Measurements from ENCODE around the gene KCNJ18. TPM values are rescaled to one million over a fixed set of nuclear protein-coding genes. Genes with fewer than 3 reads are reported as not detected.
"Not testable (repeated sequence)": the region's sequence is repeated elsewhere in the genome, so short reads cannot be mapped to it uniquely, and the experiment has no call there.

The KCNJ18 gene
- total RNA-seq (2014; rRNA removed; shearing (Covaris generic)) (not detected in 2 replicates), total RNA-seq (2022) (not detected in 2 replicates), Bru-seq, nascent RNA (not detected), BruChase-seq, experiment 1, labeled RNA remaining after a 6-hour chase (not detected), BruChase-seq, experiment 2, labeled RNA remaining after a 2-hour chase (not detected)
- long read RNA-seq: 0 reads

GRCh38 chr17:21691883-21692703 lies at the start of gene KCNJ18:
Gene KCNJ18, plus strand, starts transcription at chr17:21692523. Its CDS starts 10,264 bp downstream, at chr17:21702787.
- BruUV-seq (replicated peaks); POLR2A ChIA-PET; H3K4me2 ChIP-seq (ENCODE audit: low read length); intact Hi-C loops (cut with micrococcal nuclease; ENCODE audit: unreplicated experiment); H3K27ac ChIP-seq (ENCODE audit: low read depth, low read length, poor library complexity, severe bottlenecking); H3K4me3 ChIP-seq (ENCODE audit: low read depth, low read length, poor library complexity, severe bottlenecking); DNase-seq (ENCODE audit: low spot score); H3K36me3 ChIP-seq (ENCODE audit: insufficient read depth, low read length); H2AFZ ChIP-seq (ENCODE audit: low read length); H3K9me2 ChIP-seq (ENCODE audit: insufficient read depth, low read length); H3K79me2 ChIP-seq (ENCODE audit: insufficient read depth, low read depth, low read length); H3K9me3 ChIP-seq (ENCODE audit: low read length); H3K4me1 ChIP-seq (ENCODE audit: insufficient read depth, low read length, poor library complexity, severe bottlenecking); H4K20me1 ChIP-seq (ENCODE audit: insufficient read depth, low read length): not testable (repeated sequence)
- CTCF ChIA-PET (ENCODE audit: unreplicated experiment): interaction anchor here (0.6 kb wide), 1 partner anchor 235 kb away, joined by 14 read pairs; no protein-coding TSS in a partner anchor

GRCh38 chr17:21648125-21648524 lies 44.2 kb upstream of the KCNJ18 start:
- H4K20me1 ChIP-seq (ENCODE audit: insufficient read depth, low read length); H3K79me2 ChIP-seq (ENCODE audit: insufficient read depth, low read depth, low read length); H3K4me2 ChIP-seq (ENCODE audit: low read length); H3K9me3 ChIP-seq (ENCODE audit: low read length); H3K36me3 ChIP-seq (ENCODE audit: insufficient read depth, low read length); H3K9me2 ChIP-seq (ENCODE audit: insufficient read depth, low read length); CTCF ChIA-PET (ENCODE audit: unreplicated experiment); POLR2A ChIA-PET; DNase-seq (ENCODE audit: low spot score); H3K27ac ChIP-seq (ENCODE audit: low read depth, low read length, poor library complexity, severe bottlenecking); H3K4me1 ChIP-seq (ENCODE audit: insufficient read depth, low read length, poor library complexity, severe bottlenecking); H3K4me3 ChIP-seq (ENCODE audit: low read depth, low read length, poor library complexity, severe bottlenecking); BruUV-seq (replicated peaks); H2AFZ ChIP-seq (ENCODE audit: low read length); intact Hi-C loops (cut with micrococcal nuclease; ENCODE audit: unreplicated experiment): not testable (repeated sequence)

GRCh38 chr17:21650043-21650442 lies 42.3 kb upstream of the KCNJ18 start:
- H3K9me3 ChIP-seq (ENCODE audit: low read length); H3K4me3 ChIP-seq (ENCODE audit: low read depth, low read length, poor library complexity, severe bottlenecking); DNase-seq (ENCODE audit: low spot score); H3K4me1 ChIP-seq (ENCODE audit: insufficient read depth, low read length, poor library complexity, severe bottlenecking); H3K27ac ChIP-seq (ENCODE audit: low read depth, low read length, poor library complexity, severe bottlenecking); H2AFZ ChIP-seq (ENCODE audit: low read length); H3K9me2 ChIP-seq (ENCODE audit: insufficient read depth, low read length); POLR2A ChIA-PET; intact Hi-C loops (cut with micrococcal nuclease; ENCODE audit: unreplicated experiment); H3K36me3 ChIP-seq (ENCODE audit: insufficient read depth, low read length); H3K79me2 ChIP-seq (ENCODE audit: insufficient read depth, low read depth, low read length); BruUV-seq (replicated peaks); CTCF ChIA-PET (ENCODE audit: unreplicated experiment); H3K4me2 ChIP-seq (ENCODE audit: low read length); H4K20me1 ChIP-seq (ENCODE audit: insufficient read depth, low read length): not testable (repeated sequence)

- H3K9me2 ChIP-seq (ENCODE audit: insufficient read depth, low read length); H3K79me2 ChIP-seq (ENCODE audit: insufficient read depth, low read depth, low read length); H3K4me1 ChIP-seq (ENCODE audit: insufficient read depth, low read length, poor library complexity, severe bottlenecking); H3K27ac ChIP-seq (ENCODE audit: low read depth, low read length, poor library complexity, severe bottlenecking); H4K20me1 ChIP-seq (ENCODE audit: insufficient read depth, low read length); H3K36me3 ChIP-seq (ENCODE audit: insufficient read depth, low read length); H2AFZ ChIP-seq (ENCODE audit: low read length); H3K9me3 ChIP-seq (ENCODE audit: low read length); CTCF ChIA-PET (ENCODE audit: unreplicated experiment); DNase-seq (ENCODE audit: low spot score); intact Hi-C loops (cut with micrococcal nuclease; ENCODE audit: unreplicated experiment); H3K4me3 ChIP-seq (ENCODE audit: low read depth, low read length, poor library complexity, severe bottlenecking); POLR2A ChIA-PET; H3K4me2 ChIP-seq (ENCODE audit: low read length); BruUV-seq (replicated peaks): not testable (repeated sequence)
Measured at GRCh38 chr17:21652049-21652448, 40.3 kb upstream of the KCNJ18 start.

GRCh38 chr17:21653211-21653610 lies 39.1 kb upstream of the KCNJ18 start:
- intact Hi-C loops (cut with micrococcal nuclease; ENCODE audit: unreplicated experiment); BruUV-seq (replicated peaks); H3K79me2 ChIP-seq (ENCODE audit: insufficient read depth, low read depth, low read length); H3K4me1 ChIP-seq (ENCODE audit: insufficient read depth, low read length, poor library complexity, severe bottlenecking); H3K4me2 ChIP-seq (ENCODE audit: low read length); CTCF ChIA-PET (ENCODE audit: unreplicated experiment); DNase-seq (ENCODE audit: low spot score); H3K9me3 ChIP-seq (ENCODE audit: low read length); H3K27ac ChIP-seq (ENCODE audit: low read depth, low read length, poor library complexity, severe bottlenecking); H4K20me1 ChIP-seq (ENCODE audit: insufficient read depth, low read length); POLR2A ChIA-PET; H3K9me2 ChIP-seq (ENCODE audit: insufficient read depth, low read length); H2AFZ ChIP-seq (ENCODE audit: low read length); H3K36me3 ChIP-seq (ENCODE audit: insufficient read depth, low read length); H3K4me3 ChIP-seq (ENCODE audit: low read depth, low read length, poor library complexity, severe bottlenecking): not testable (repeated sequence)

GRCh38 chr17:21656518-21657309 lies 35.6 kb upstream of the KCNJ18 start:
- H2AFZ ChIP-seq (ENCODE audit: low read length); H3K27ac ChIP-seq (ENCODE audit: low read depth, low read length, poor library complexity, severe bottlenecking); H3K36me3 ChIP-seq (ENCODE audit: insufficient read depth, low read length); H3K9me2 ChIP-seq (ENCODE audit: insufficient read depth, low read length); BruUV-seq (replicated peaks); intact Hi-C loops (cut with micrococcal nuclease; ENCODE audit: unreplicated experiment); POLR2A ChIA-PET; DNase-seq (ENCODE audit: low spot score); H4K20me1 ChIP-seq (ENCODE audit: insufficient read depth, low read length); H3K4me1 ChIP-seq (ENCODE audit: insufficient read depth, low read length, poor library complexity, severe bottlenecking); CTCF ChIA-PET (ENCODE audit: unreplicated experiment); H3K9me3 ChIP-seq (ENCODE audit: low read length); H3K4me3 ChIP-seq (ENCODE audit: low read depth, low read length, poor library complexity, severe bottlenecking); H3K4me2 ChIP-seq (ENCODE audit: low read length); H3K79me2 ChIP-seq (ENCODE audit: insufficient read depth, low read depth, low read length): not testable (repeated sequence)

All from OCI-LY7 (cell line).